DOHH2 (cell line): ENCODE results near the gene TMOD4.

Experiments
- H3F3A ChIP-seq: fragments of 200-600 bp; sonication (generic), shearing (Covaris generic); 2 replicates; pipeline ENCODE4 v1.6.0; 2016; ENCODE audit warnings: antibody characterized with exemption, mild to moderate bottlenecking; ENCODE audit not compliant: control insufficient read depth, insufficient read depth
- H3K27ac ChIP-seq: fragments of 200-600 bp; sonication (generic); 2 replicates; pipeline ENCODE4 v1.5.1; 2014; ENCODE audit warnings: low read depth, mild to moderate bottlenecking, low read length, moderate library complexity
- H3K27me3 ChIP-seq: fragments of 200-600 bp; sonication (generic); 2 replicates; pipeline ENCODE4 v1.6.1; 2014; ENCODE audit warnings: mild to moderate bottlenecking, low read length, mixed read lengths; ENCODE audit not compliant: control insufficient read depth
- H3K36me3 ChIP-seq: fragments of 200-600 bp; sonication (generic); 2 replicates; pipeline ENCODE4 v1.6.1; 2014; ENCODE audit warnings: mild to moderate bottlenecking, low read length, moderate library complexity, mixed read lengths; ENCODE audit not compliant: control insufficient read depth
- H3K4me1 ChIP-seq: fragments of 200-600 bp; sonication (generic); 2 replicates; pipeline ENCODE4 v1.6.1; 2014; ENCODE audit warnings: mild to moderate bottlenecking, low read length, mixed read lengths; ENCODE audit not compliant: control insufficient read depth
- H3K4me2 ChIP-seq: fragments of 200-600 bp; sonication (generic); 2 replicates; pipeline ENCODE4 v1.6.0; 2014; ENCODE audit warnings: mild to moderate bottlenecking, low read length, moderate library complexity
- H3K4me3 ChIP-seq: fragments of 200-600 bp; sonication (generic); 2 replicates; pipeline ENCODE4 v1.5.1; 2014; ENCODE audit warnings: mild to moderate bottlenecking, low read length, mixed read lengths
- H3K79me2 ChIP-seq: fragments of 200-600 bp; sonication (generic); 2 replicates; pipeline ENCODE4 v1.6.1; 2014; ENCODE audit warnings: mild to moderate bottlenecking, low read length, mixed read lengths; ENCODE audit not compliant: control insufficient read depth
- H3K9me2 ChIP-seq: fragments of 200-600 bp; sonication (generic); replicated peaks from 2 replicates; pipeline ENCODE4 v1.6.1; 2014; ENCODE audit warnings: mild to moderate bottlenecking, low read length, mixed read lengths; ENCODE audit not compliant: control insufficient read depth
- H3K9me3 ChIP-seq: fragments of 200-600 bp; sonication (generic); 2 replicates; pipeline ENCODE4 v1.6.1; 2014; ENCODE audit warnings: antibody characterized with exemption, low read length, mixed read lengths; ENCODE audit not compliant: control insufficient read depth, insufficient read depth
- H4K20me1 ChIP-seq: fragments of 200-600 bp; sonication (generic); 2 replicates; pipeline ENCODE4 v1.6.0; 2014; ENCODE audit warnings: low read depth, mild to moderate bottlenecking, antibody characterized with exemption, low read length, moderate library complexity; ENCODE audit not compliant: control insufficient read depth, insufficient read depth
- CTCF ChIP-seq: fragments of 200-600 bp; sonication (generic); IDR thresholded peaks from one replicate; pipeline ENCODE4 v1.5.1; 2014; ENCODE audit warnings: antibody characterized with exemption, mild to moderate bottlenecking, low read depth, low read length; ENCODE audit not compliant: poor library complexity, severe bottlenecking
- EZH2phosphoT487 ChIP-seq: fragments of 200-600 bp; sonication (generic); IDR thresholded peaks from 2 replicates; pipeline ENCODE4 v1.6.1; 2017; ENCODE audit warnings: borderline replicate concordance, mild to moderate bottlenecking, antibody characterized with exemption, low read length, moderate library complexity, mixed read lengths

TMOD4 gene

DNA sequence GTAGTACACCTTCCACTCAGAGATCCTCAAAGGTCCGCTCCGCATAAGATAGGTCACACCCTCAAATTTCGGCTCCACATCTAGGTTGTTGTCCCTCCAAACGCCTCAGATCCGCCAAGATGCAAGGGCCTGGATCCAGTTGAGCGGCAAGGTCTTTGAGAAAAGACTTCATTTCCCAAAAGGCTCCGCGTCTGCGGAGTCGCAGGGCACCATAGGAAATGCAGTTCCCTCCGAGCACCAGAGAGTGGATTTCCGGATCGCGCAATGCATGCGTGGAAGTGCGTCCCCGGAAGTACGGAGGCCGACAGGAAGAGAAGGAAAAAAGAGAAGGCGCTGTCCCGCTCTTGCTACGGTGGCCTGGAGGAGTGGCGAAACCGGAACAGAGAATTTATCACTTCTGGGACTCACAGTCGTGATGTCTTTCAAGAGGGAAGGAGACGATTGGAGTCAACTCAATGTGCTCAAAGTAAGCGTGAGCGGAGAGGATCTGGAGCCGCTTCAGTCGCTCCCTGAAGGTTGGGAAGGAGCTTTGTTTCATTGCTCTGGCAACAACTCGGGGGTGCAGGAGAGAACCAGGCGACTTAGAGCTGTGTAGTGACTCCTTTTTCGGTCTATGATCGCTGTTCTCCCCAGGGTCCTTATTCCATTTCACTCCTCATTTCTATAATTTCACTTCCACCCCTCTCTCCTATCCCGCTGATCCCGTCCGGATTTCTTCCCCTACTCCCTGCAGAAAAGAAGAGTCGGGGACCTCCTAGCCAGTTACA lies 9.9 kb downstream of the TMOD4 start, which contains the start of the genes LYSMD1 and SCNM1:
Gene LYSMD1 (minus strand): TSS at position 165 of the 767 bp plus-strand sequence. CDS start 644 bp downstream, outside the sequence.
Gene SCNM1 (plus strand): TSS at position 407 of the 767 bp plus-strand sequence. CDS start 9 bp downstream, at position 416.
- Histone ChIP-seq H4K20me1 (no peaks in the 10 kb centered on the region), H3K9me3 (no peaks in the 10 kb centered on the region), H3K36me3 (peaks cover 43% of the 10 kb centered on the region), H3K27ac (peak within 1 kb of the TSS; percentile 45; the same call in 1 of the 2 replicates), H3K4me3 (peak within 1 kb of the TSS; percentile 91), H3K4me2 (peak within 1 kb of the TSS; percentile 84), H3K9me2 (no peaks in the 10 kb centered on the region), H3F3A (peaks cover 11% of the 10 kb centered on the region; the same call in 1 of the 2 replicates), H3K27me3 (no peaks in the 10 kb centered on the region), H3K4me1 (peaks cover 23% of the 10 kb centered on the region), H3K79me2 (peaks cover 31% of the 10 kb centered on the region)
- TF ChIP-seq CTCF (no peak), EZH2phosphoT487 (no peak)

DNA sequence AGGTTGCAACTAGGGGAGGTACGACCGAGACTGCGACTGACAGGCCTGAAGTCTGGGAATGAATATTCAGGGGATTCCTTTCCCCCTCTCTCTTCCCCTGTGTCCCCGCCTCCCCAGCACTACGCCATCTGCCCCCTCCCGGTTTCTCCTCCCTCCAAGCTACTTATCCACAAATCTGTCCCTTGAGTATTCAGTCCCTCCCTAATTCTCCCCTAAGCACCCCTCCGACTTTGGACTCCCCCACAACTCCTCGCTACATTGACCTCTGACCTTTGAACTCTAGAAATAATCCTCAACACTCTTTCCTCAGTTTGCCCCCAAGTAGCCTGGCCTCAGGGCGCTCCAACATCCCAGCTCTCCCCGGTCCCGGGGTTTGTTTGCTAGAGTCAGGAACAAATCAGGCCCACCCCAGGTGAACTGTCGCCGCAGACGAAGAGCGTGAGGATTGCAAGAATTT lies 10.5 kb downstream of the TMOD4 start:
- peak overlapping the region; percentile 91 for H3K4me3 ChIP-seq
- H3K4me1 ChIP-seq, result peaks cover 23% of the 10 kb centered on the region

GRCh38 chr1:151164732-151165280 lies 11.0 kb downstream of the TMOD4 start:
- H3K27ac ChIP-seq, result no peak overlapping the region

More for the DNA sequence above, 10.5 kb downstream of the TMOD4 start:
- H3K36me3 ChIP-seq, result peaks cover 42% of the 10 kb centered on the region
- TF ChIP-seq EZH2phosphoT487, result no peak
- TF ChIP-seq CTCF, result no peak
- no peaks in the 10 kb centered on the region for H3K9me3 ChIP-seq
- peak overlapping the region; percentile 80 for H3K4me2 ChIP-seq
- no peaks in the 10 kb centered on the region for H4K20me1 ChIP-seq
- H3K79me2 ChIP-seq, result peaks cover 31% of the 10 kb centered on the region
- peaks cover 11% of the 10 kb centered on the region; the same call in 1 of the 2 replicates for H3F3A ChIP-seq
- H3K27me3 ChIP-seq, result no peaks in the 10 kb centered on the region
- H3K27ac ChIP-seq, result no peak overlapping the region
- H3K9me2 ChIP-seq, result no peaks in the 10 kb centered on the region

More at GRCh38 chr1:151164732-151165280, 11.0 kb downstream of the TMOD4 start:
- Histone ChIP-seq H3K4me3 (peak overlapping the region; percentile 91), H3K9me3 (no peaks in the 10 kb centered on the region), H3K9me2 (no peaks in the 10 kb centered on the region), H3K4me2 (peak overlapping the region; percentile 80), H3K4me1 (peaks cover 24% of the 10 kb centered on the region), H4K20me1 (no peaks in the 10 kb centered on the region), H3F3A (peaks cover 13% of the 10 kb centered on the region), H3K27me3 (no peaks in the 10 kb centered on the region), H3K36me3 (peaks cover 40% of the 10 kb centered on the region), H3K79me2 (peaks cover 31% of the 10 kb centered on the region)
- TF ChIP-seq EZH2phosphoT487, result no peak
- no peak for TF ChIP-seq CTCF
